ENCODE measurements around the gene SSUH2.
"Not testable (repeated sequence)": the region's sequence is repeated elsewhere in the genome, so short reads cannot be mapped to it uniquely, and the experiment has no call there.

The SSUH2 gene

GRCh38 chr3:8580434-8580833 lies 64.2 kb downstream of the SSUH2 start:
- DNase-seq (ENCODE audit: low spot score): not testable (repeated sequence)

GRCh38 chr3:8579943-8580342 lies 64.7 kb downstream of the SSUH2 start:
- DNase-seq (ENCODE audit: low spot score): no peak

DNA sequence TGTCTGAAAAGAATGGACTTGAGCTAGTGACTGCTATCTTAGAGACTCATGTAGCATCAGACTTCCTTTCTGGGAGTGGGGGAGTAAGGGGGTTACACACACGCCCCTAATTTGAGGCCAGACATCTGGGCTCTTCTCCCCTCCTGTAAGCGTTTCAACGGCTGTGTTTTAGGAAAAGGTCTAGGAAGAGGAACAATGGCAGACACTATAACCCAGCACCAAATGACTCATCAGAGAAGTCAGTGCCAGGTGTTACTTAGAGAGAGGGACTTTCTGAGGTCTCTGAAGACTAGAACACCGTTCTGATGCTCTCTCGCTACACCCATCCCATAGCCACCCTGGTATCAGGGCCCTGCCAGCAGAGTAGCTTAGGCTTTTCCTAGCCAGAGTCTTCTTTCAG lies 65.5 kb downstream of the SSUH2 start:
- no peak for DNase-seq (ENCODE audit: low spot score)

- no peak for DNase-seq (ENCODE audit: low spot score)
These were observed 66.3 kb downstream of the SSUH2 start for GRCh38 chr3:8578282-8578681.

GRCh38 chr3:8576841-8577571 lies 67.6 kb downstream of the SSUH2 start:
- DNase-seq (ENCODE audit: low spot score): no peak

- DNase-seq (ENCODE audit: low spot score): no peak
These were observed 68.2 kb downstream of the SSUH2 start for GRCh38 chr3:8576436-8576835.

DNA sequence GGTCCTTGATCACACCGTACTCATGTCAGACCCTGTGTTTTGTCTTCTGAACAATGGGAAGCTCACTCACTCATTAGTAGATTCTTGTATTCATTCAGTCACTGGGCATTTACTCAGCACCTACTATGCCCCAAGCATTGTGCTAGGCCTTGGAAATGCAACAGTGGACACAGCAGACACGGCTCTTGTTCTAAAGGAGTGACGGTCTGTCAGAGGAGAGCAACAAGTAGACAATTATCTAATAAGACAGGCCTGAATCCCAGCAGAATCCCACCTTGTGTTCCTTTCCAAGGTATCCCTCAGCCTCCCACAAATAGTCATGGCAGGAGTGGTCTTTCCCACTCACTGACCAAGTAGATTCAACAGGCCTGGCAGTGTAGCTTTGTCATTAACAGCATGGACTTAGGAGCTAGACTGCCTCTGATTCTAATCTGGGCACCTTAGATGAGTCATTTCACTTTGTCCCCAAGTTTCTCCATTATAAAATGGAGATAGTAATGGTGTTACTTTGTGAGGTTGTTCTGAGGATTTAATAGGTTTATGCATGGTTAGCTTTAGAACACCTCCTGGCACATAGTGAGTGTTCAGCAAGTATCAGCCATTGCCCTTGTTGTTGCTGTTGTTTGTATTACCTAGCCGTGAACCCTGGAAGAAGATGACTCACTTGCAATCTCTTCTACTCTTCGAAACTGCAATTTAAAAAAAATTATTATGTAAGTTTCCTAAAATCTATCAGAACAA lies 69.1 kb downstream of the SSUH2 start:
- DNase-seq (ENCODE audit: low spot score): no peak

- DNase-seq (ENCODE audit: low spot score): no peak
These were observed 69.8 kb downstream of the SSUH2 start for GRCh38 chr3:8574670-8575322.

DNA sequence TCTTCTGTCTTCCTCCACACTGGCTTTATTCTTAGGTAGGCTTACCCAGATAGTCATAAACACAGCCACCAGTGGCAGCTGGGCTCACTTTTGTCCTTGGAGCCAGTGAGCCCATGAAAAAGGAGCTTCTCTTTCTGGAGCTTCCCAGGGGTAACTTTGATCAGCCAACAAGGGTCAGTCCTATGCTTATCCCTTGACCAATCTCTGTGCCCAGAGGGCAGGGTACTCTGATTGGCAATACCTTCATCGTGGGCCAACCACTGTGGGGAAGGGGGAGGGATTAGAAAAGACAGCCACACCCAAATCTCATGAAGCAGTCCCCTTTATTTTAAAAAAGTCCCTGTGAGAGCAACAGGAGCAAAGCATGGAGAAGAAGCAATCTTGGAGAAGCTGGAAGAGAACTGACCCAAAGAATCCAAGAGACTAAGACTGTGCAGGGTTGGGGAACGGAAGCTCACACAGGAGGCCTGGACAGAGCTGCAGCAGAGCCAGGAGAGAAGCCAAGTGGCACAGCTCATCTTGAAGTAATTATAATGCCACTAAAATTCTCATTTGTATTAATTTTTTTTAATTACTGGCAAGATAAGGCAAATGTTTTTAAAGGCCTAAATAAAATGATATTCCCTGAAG lies 70.4 kb downstream of the SSUH2 start:
- no peak for DNase-seq (ENCODE audit: low spot score)

DNA sequence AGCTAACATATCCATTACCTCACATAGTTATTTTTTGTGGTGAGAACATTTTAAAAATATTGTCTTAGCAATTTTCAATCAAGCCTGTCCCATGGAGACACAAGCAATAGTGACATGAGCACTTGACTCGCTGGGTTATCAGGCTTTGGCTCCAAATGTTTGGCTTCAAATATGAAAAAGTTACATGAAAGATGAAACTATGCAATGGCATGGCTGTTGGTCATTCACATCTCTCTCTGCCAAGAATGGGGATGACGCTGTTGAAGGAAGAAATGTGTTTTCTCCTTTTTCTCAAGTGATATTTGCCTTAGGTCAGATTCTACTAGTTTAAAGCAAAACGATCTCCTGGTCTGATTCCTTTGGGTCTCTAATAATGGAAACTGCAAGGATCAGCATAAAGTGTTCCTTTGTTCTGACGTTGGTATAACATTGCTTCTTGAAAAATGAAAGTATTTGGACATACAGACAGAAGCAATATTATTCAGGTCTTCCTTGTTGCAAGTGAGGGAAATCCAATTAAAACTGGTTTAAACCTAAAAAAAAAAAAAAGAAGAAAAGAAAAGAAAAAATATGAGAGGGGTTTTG lies 71.2 kb downstream of the SSUH2 start:
- DNase-seq (ENCODE audit: low spot score): no peak

GRCh38 chr3:8571256-8571655 lies 73.3 kb downstream of the SSUH2 start:
- DNase-seq (ENCODE audit: low spot score): no peak
